Left forelimb (tissue), 1 donor: ENCODE measurements around the gene VGLL1.

Experiments
- DNase-seq: peaks from one replicate; pipeline ENCODE4 v3.0.0-alpha.2; 2018; ENCODE audit warnings: low spot score

Gene VGLL1

GRCh38 chrX:136551410-136551809 is 19.4 kb downstream of the VGLL1 start:
- no peak for DNase-seq

DNA sequence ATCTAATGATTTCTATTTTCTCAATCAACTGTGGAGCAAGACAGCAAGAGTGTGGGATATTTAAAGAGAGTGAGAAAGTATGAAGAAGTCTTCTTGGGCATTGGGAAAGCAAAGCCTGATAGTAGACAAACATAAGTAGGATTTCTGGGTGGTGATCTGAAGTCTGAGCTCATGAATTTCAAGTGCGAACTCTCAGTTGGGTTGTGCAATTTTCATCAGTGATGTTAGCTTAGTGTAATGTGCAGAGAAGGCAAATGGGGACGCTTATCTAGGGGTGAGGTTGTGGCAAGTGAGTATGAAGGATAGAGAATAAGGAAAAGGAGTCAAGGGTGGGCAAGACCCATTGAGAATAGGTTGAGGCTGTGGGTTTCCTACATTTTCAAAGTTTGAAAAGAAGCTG is 23.7 kb downstream of the VGLL1 start:
- DNase-seq = no peak

DNA sequence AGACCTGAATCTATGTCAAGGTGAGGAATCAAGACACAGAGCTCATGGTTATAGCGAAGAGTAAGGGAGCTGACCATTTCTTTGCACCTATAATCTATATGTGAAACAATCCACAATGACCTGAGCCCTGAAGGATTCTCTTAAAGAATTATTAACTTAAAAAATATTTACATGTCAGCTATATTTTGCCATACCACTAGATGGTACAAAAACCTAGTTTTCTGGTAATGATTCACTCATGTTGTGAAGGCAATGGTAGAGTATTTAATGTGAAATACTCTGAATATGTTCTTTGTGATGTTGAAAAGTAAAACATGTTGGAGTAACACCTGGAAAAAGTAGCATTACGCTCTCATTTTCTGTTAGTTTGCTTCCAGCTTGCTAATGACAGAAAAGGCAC is 40.0 kb downstream of the VGLL1 start:
- no peak for DNase-seq

GRCh38 chrX:136574548-136574947 is 42.5 kb downstream of the VGLL1 start:
- no peak for DNase-seq

- DNase-seq = no peak
Observed at GRCh38 chrX:136577552-136577951, 45.5 kb downstream of the VGLL1 start.

DNA sequence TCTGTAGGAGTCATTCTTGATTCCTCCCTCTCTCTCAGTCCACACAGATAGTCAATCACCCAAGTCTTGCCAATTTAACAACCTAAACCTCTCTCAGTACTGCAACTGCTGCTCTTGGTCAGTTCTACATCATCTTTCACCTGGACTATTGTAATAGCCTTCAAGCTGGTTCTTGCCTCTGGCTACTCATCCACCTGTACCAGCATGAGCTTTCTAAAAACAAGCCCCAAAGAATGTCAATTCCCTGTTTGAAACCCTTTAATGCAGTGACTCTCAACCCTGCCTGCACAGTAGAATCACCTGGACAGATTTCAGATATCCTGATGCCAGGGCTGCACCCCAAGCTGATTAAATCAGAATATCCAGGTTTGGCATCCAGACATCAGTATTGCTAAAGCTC is 48.3 kb downstream of the VGLL1 start:
- no peak for DNase-seq

DNA sequence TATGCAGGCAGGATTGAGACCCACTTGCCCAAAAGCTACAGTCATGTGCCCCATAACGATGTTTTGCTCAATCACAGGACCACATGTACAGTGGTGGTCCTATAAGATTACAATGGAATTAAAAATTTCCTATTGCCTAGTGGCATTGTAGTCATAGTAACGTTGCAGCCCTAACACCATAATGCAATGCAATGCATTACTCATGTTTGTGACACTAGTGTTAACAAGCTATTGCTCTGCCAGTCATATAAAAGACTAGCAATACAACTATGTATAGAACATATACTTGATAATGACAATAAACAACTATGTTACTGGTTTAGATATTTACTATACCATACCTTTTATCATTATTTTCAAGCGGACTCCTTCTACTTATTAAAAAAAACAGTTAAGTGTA is 50.6 kb downstream of the VGLL1 start:
- DNase-seq = no peak

GRCh38 chrX:136584545-136584944 is 52.5 kb downstream of the VGLL1 start:
- no peak for DNase-seq

- no peak for DNase-seq
Observed at GRCh38 chrX:136585262-136585661, 53.2 kb downstream of the VGLL1 start.

DNA sequence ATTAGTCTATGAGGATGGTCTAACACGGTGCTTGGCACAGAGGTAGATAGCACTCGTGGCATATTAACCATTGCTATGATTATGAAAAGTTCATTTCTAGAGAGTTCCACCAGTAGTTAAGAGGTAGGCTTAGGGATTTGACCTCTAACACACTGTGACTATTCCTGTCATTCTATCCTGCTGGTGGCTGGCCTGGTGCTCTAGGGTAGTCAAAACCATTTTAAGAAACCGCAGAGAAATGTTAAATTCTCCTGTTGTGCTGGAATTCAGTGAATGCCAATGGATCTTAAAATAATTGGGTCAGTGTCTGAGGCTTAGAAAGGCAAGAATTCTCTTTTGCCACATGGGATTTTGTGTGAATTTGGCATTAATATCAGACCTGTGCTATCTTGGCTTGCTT is 53.9 kb downstream of the VGLL1 start:
- no peak for DNase-seq

GRCh38 chrX:136586386-136586785 is 54.4 kb downstream of the VGLL1 start:
- no peak for DNase-seq

DNA sequence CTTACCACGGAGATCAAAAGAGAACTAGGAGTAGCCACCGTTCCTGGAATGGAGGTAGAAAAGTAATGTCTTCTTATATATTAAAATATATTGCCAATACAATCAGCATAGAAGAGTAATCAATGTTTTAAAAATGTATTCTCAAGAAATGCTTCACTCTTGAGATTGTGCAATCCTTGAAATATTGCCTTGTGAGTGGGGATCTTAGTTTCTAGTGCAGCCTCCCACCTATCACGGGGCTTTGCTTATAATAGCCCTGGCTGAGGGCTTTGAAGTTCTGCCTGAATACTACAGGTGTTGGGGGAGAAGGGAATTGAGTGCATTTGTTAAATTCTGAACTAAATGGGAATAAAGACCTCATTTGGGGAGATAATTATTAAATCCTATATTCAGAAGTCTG is 55.5 kb downstream of the VGLL1 start:
- no peak for DNase-seq

- DNase-seq = no peak
Observed at GRCh38 chrX:136588036-136588435, 56.0 kb downstream of the VGLL1 start.

DNA sequence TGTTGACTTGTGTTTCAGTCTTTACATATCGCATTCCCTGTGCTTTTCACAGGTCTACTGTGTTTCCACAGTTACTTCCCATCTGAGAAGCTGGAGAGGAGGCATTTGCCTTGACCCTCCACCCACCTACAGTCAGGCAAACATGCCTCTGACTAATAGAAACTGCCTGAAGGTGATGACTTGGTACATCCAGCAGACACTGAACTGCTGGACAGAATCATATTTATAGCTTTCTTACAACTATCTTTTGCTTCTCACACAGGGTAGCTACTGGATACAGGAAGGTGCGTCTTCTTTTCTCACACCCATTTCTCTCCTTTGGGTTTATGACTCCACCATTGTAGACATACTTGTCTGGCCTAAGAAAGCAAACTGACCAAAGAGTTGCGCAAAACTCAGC is 58.0 kb downstream of the VGLL1 start:
- DNase-seq = no peak

DNA sequence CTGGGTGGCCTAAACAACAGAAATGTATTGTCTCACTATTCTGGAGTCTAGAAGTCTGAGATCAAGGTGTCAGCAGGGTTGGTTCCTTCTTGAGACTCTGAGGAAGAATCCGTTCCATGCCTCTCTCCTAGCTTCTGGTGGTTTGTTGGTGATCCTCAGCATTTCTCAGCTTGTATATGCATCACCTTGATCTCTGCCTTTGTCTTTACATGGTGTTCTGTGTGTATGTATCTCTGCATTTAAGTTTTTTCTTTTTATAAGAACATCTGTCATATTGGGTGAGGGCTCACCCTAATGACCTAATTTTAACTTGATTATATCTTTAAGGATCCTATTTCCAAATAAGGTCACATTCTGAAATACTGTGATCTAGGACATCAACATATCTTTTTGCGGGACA is 65.3 kb downstream of the VGLL1 start:
- DNase-seq = no peak

GRCh38 chrX:136597954-136598353 is 65.9 kb downstream of the VGLL1 start:
- no peak for DNase-seq

GRCh38 chrX:136598631-136599030 is 66.6 kb downstream of the VGLL1 start:
- DNase-seq = no peak

DNA sequence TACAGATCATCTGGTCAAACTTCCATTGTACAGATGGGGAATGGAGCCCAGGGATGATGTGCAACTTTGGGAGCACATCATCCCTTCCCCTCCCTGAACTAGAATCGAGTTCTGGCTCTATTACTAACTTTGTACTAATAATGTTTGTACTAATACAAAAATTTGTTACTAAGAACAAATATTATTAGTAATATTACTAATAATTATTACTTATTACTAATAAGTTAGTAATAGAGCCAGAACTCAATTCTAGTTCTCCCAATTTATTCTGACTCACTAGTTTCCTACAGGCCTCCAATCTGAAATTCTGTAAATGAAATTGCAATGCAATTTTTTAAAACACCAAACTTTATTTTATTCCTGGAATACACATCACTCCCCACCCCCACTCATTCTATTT is 68.0 kb downstream of the VGLL1 start:
- DNase-seq = no peak
